Esophagus muscularis mucosa (tissue), 4 donors: ENCODE results near the gene ADCYAP1R1.

ENCODE experiments used
- EP300 ChIP-seq: sonication (generic); formaldehyde crosslinking; IDR thresholded peaks from one replicate; pipeline ENCODE4 v1.6.1; 2017; ENCODE audit warnings: antibody characterized with exemption
- POLR2A ChIP-seq: fragments of 450-650 bp; IDR thresholded peaks from one replicate; pipeline ENCODE4 v1.6.1; 2017; ENCODE audit warnings: antibody characterized with exemption, moderate library complexity, mild to moderate bottlenecking, low read depth
- POLR2AphosphoS5 ChIP-seq, 2 donors: sonication (generic); formaldehyde crosslinking; IDR thresholded peaks; one replicate each; pipeline ENCODE4 v1.6.1; 2017; ENCODE audit warnings: antibody characterized with exemption in 2 of 2
- TF ChIP-seq, protein P1 (sequence below), 3 experiments: fragments of 200-600 bp in 2 of 3; fragments of 450-650 bp in 1 of 3; sonication (generic) in 2 of 3; IDR thresholded peaks; one replicate each; pipeline ENCODE4 v1.5.1; 2017 to 2019; ENCODE audit warnings: antibody characterized with exemption in 3 of 3, mild to moderate bottlenecking in 2 of 3, moderate library complexity in 1 of 3

GRCh38 chr7:31098642-31099360, 46.7 kb downstream of the ADCYAP1R1 start:
- TF ChIP-seq, protein P1, sequence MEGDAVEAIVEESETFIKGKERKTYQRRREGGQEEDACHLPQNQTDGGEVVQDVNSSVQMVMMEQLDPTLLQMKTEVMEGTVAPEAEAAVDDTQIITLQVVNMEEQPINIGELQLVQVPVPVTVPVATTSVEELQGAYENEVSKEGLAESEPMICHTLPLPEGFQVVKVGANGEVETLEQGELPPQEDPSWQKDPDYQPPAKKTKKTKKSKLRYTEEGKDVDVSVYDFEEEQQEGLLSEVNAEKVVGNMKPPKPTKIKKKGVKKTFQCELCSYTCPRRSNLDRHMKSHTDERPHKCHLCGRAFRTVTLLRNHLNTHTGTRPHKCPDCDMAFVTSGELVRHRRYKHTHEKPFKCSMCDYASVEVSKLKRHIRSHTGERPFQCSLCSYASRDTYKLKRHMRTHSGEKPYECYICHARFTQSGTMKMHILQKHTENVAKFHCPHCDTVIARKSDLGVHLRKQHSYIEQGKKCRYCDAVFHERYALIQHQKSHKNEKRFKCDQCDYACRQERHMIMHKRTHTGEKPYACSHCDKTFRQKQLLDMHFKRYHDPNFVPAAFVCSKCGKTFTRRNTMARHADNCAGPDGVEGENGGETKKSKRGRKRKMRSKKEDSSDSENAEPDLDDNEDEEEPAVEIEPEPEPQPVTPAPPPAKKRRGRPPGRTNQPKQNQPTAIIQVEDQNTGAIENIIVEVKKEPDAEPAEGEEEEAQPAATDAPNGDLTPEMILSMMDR (IDR thresholded peaks at IDR 0.05): no peak
- TF ChIP-seq POLR2A: no peak
- no peak for TF ChIP-seq POLR2AphosphoS5 (IDR thresholded peaks at IDR 0.05)
- TF ChIP-seq EP300: no peak
